Activated T-cell treated with anti-CD3 and anti-CD28 coated beads, Interleukin-2, amount 50 U/mL, for 4 hours (primary cell): ENCODE measurements around the gene HCFC1. TPM values are rescaled to one million over a fixed set of nuclear protein-coding genes. Genes with fewer than 3 reads are reported as not detected.

ENCODE experiments used
- ATAC-seq, 2 donors: fragments of 200-7000 bp; cut with Tn5 transposase; one replicate each; pipeline ENCODE4 v1.10.0; 2021
- DNase-seq: peaks from one replicate; pipeline ENCODE4 v3.0.0-alpha.2; 2020
- H3K27me3 Mint-ChIP-seq: one replicate; pipeline ENCODE4 v1.8.0; 2021; ENCODE audit warnings: low read depth, mixed read lengths
- H3K36me3 Mint-ChIP-seq: one replicate; pipeline ENCODE4 v1.8.0; 2022; ENCODE audit warnings: mixed read lengths; ENCODE audit not compliant: insufficient read depth
- H3K4me1 Mint-ChIP-seq: one replicate; pipeline ENCODE4 v1.8.0; 2021; ENCODE audit warnings: low read depth, mixed read lengths
- H3K4me3 Mint-ChIP-seq: one replicate; pipeline ENCODE4 v1.8.0; 2021; ENCODE audit warnings: mild to moderate bottlenecking, moderate library complexity, mixed read lengths
- H3K9me3 Mint-ChIP-seq: one replicate; pipeline ENCODE4 v1.8.0; 2021; ENCODE audit warnings: mixed read lengths
- total RNA-seq, 3 donors: library from RNA; stranded (reverse); gene quantifications; one replicate each; pipeline ENCODE4 v1.2.1, GENCODE V29; 2021

Gene HCFC1
- 100 to 1,000 TPM; 140 to 162 (median 150) TPM for total RNA-seq

- Mint-ChIP-seq H3K36me3 (peaks cover 6% of the 10 kb centered on the region), H3K27me3 (no peaks in the 10 kb centered on the region), H3K4me1 (peaks cover 36% of the 10 kb centered on the region), H3K9me3 (no peaks in the 10 kb centered on the region), H3K4me3 (peak within 1 kb of the TSS; percentile 100)
- peak; percentile 45 to 46 for ATAC-seq
- peak; percentile 93 for DNase-seq
Measured at GRCh38 chrX:153971450-153972367, at the start of gene HCFC1. Gene HCFC1, minus strand, starts transcription at chrX:153971818. Its CDS starts 978 bp downstream, at chrX:153970840.

GRCh38 chrX:154021131-154021611 lies 49.6 kb upstream of the HCFC1 start:
- peak; percentile 13 to 21 for ATAC-seq
- peaks cover 13% of the 10 kb centered on the region for H3K4me1 Mint-ChIP-seq

DNA sequence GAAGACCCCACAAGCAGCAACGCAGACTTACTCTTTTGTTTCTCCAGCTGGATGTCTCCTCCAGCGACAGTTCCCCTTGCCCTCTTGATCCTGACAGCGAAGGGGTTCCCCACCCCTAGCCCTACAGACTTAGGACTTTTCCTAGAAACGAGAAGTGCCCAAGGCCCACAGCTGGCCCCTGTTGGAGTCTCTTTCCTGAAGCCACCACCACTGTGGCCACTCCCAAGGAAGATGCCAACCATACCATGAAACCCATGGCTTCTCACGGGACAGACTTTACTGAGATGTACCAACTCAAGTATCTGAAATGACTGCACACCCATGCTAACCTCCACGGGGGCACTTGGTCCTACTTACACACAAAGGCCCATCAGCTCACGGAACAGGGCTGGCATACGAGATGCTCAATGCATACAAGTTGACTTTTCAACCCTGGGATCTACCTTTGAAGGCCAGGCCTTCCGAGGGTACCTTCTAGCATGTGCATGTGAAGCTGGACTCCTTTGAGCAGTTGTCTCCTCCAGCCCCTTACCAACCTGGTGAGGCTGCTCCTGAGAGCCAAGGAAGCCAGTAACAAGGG lies 49.0 kb upstream of the HCFC1 start:
- ATAC-seq = no peak
- no peak for DNase-seq
- H3K4me3 Mint-ChIP-seq = peak overlapping the region; percentile 88
- H3K9me3 Mint-ChIP-seq = no peaks in the 10 kb centered on the region
- H3K27me3 Mint-ChIP-seq = no peaks in the 10 kb centered on the region
- peaks cover 16% of the 10 kb centered on the region for H3K4me1 Mint-ChIP-seq
- H3K36me3 Mint-ChIP-seq = peaks cover 3% of the 10 kb centered on the region

More at GRCh38 chrX:154021131-154021611, 49.6 kb upstream of the HCFC1 start:
- peak overlapping the region; percentile 88 for H3K4me3 Mint-ChIP-seq
- no peaks in the 10 kb centered on the region for H3K36me3 Mint-ChIP-seq
- DNase-seq = no peak
- H3K27me3 Mint-ChIP-seq = no peaks in the 10 kb centered on the region
- H3K9me3 Mint-ChIP-seq = no peaks in the 10 kb centered on the region

- peak within 1 kb of the TSS; percentile 89 for H3K4me3 Mint-ChIP-seq
- DNase-seq = peak; percentile 48
- H3K9me3 Mint-ChIP-seq = no peaks in the 10 kb centered on the region
- peaks cover 18% of the 10 kb centered on the region for H3K4me1 Mint-ChIP-seq
- peaks cover 3% of the 10 kb centered on the region for H3K36me3 Mint-ChIP-seq
- H3K27me3 Mint-ChIP-seq = no peaks in the 10 kb centered on the region
- peak; percentile 78 to 79 for ATAC-seq
Measured at GRCh38 chrX:154019633-154020528, 48.3 kb upstream of the HCFC1 start, which contains the start of gene IRAK1. Gene IRAK1, minus strand, starts transcription at chrX:154019902. Its CDS starts 90 bp downstream, at chrX:154019812.

DNA sequence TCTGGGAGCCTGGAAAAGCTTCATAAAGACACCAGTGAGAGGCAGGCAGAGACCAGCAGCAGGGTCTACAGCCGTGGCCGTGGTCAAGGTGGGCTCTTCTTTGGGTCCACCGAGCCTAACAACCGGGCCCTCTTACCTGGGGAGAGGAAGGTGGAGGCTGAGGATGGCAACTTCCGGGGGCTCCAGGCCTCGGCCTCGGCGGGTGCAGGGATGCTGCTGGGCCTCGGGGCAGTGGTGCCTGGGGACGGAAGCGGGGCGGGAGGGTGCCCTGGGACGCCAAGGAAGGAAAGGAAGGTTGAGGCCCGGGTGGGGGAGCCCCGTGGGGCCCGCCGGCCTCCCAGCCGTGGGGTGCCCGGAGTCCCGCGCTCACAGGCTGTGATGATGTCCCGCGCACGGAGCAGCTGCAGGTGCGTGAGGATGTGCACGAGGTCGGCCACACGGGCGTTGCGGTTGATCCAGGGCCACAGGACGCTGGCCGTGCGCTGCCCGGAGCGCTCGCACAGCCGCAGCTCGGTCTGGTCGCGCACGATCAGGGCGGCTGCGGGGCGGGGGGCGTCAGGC lies 47.5 kb upstream of the HCFC1 start:
- peaks cover 7% of the 10 kb centered on the region for H3K36me3 Mint-ChIP-seq
- peak overlapping the region; percentile 89 for H3K4me3 Mint-ChIP-seq
- ATAC-seq (peak; percentile 20 to 24), DNase-seq (no peak)
- H3K9me3 Mint-ChIP-seq = no peaks in the 10 kb centered on the region
- H3K27me3 Mint-ChIP-seq = no peaks in the 10 kb centered on the region
- H3K4me1 Mint-ChIP-seq = peaks cover 18% of the 10 kb centered on the region

DNA sequence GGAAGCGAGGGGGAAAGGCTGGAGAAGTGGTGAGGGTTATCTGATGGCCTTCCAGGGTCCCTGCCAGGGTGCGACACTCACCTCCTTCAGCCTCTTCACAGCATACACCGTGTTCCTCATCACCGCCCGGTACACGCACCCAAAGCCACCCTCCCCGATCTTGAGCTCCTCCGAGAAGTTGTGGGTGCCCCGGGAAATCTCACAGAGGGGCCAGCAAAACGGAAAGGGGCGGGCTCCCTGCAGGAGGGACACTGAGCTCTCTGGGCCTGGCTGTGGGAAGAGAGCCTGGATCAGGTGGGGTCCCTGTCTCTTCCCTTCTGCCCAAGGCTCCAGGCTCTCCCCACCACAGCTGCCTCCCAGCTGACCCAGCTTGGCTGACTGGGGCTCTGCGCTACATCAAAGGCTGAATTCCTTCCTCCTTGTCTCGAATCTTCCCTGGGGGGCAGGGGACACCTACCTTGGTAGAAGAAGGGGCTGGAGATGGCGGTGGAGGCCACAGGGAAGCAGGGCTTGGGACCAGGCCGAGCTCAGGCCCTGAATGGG lies 47.0 kb upstream of the HCFC1 start:
- Mint-ChIP-seq H3K9me3 (no peaks in the 10 kb centered on the region), H3K27me3 (no peaks in the 10 kb centered on the region), H3K4me3 (peak overlapping the region; percentile 89), H3K4me1 (peaks cover 18% of the 10 kb centered on the region), H3K36me3 (peaks cover 7% of the 10 kb centered on the region)
- no peak for ATAC-seq
- no peak for DNase-seq

- DNase-seq (no peak), ATAC-seq (no peak)
- H3K36me3 Mint-ChIP-seq = peaks cover 7% of the 10 kb centered on the region
- no peaks in the 10 kb centered on the region for H3K9me3 Mint-ChIP-seq
- H3K4me3 Mint-ChIP-seq = peak overlapping the region; percentile 89
- peaks cover 18% of the 10 kb centered on the region for H3K4me1 Mint-ChIP-seq
- no peaks in the 10 kb centered on the region for H3K27me3 Mint-ChIP-seq
Measured at GRCh38 chrX:154017766-154018517, 46.3 kb upstream of the HCFC1 start.

GRCh38 chrX:154016366-154017076 lies 44.9 kb upstream of the HCFC1 start:
- H3K27me3 Mint-ChIP-seq = no peaks in the 10 kb centered on the region
- peaks cover 18% of the 10 kb centered on the region for H3K4me1 Mint-ChIP-seq
- H3K4me3 Mint-ChIP-seq = no peak overlapping the region
- ATAC-seq = no peak
- no peaks in the 10 kb centered on the region for H3K9me3 Mint-ChIP-seq
- H3K36me3 Mint-ChIP-seq = peaks cover 7% of the 10 kb centered on the region
- no peak for DNase-seq

GRCh38 chrX:154015581-154016264 lies 44.1 kb upstream of the HCFC1 start:
- no peaks in the 10 kb centered on the region for H3K9me3 Mint-ChIP-seq
- peaks cover 10% of the 10 kb centered on the region for H3K36me3 Mint-ChIP-seq
- DNase-seq = no peak
- H3K27me3 Mint-ChIP-seq = no peaks in the 10 kb centered on the region
- H3K4me1 Mint-ChIP-seq = peaks cover 11% of the 10 kb centered on the region
- no peak for ATAC-seq
- peak overlapping the region; percentile 29 for H3K4me3 Mint-ChIP-seq

GRCh38 chrX:154014429-154015380 lies 43.1 kb upstream of the HCFC1 start:
- H3K4me1 Mint-ChIP-seq = peaks cover 7% of the 10 kb centered on the region
- no peak overlapping the region for H3K4me3 Mint-ChIP-seq
- no peak for DNase-seq

GRCh38 chrX:154013614-154014360 lies 42.2 kb upstream of the HCFC1 start:
- peaks cover 7% of the 10 kb centered on the region for H3K4me1 Mint-ChIP-seq
- H3K9me3 Mint-ChIP-seq = no peaks in the 10 kb centered on the region
- DNase-seq (peak; percentile 51), ATAC-seq (peak; percentile 74 to 81)
- H3K4me3 Mint-ChIP-seq = no peak overlapping the region
- no peaks in the 10 kb centered on the region for H3K27me3 Mint-ChIP-seq
- H3K36me3 Mint-ChIP-seq = peaks cover 15% of the 10 kb centered on the region

More at GRCh38 chrX:154014429-154015380, 43.1 kb upstream of the HCFC1 start:
- Mint-ChIP-seq H3K9me3 (no peaks in the 10 kb centered on the region), H3K36me3 (peaks cover 15% of the 10 kb centered on the region), H3K27me3 (no peaks in the 10 kb centered on the region)
- no peak for ATAC-seq
